NCI-H1694 treated with DMSO at 0.1 percent for 48 hours (cell line): ENCODE results near the gene POU2F1.

Experiments used
- DNase-seq: peaks from one replicate; lab custom pipeline; 2025; lab: John Stamatoyannopoulos, UW

POU2F1 gene

DNA sequence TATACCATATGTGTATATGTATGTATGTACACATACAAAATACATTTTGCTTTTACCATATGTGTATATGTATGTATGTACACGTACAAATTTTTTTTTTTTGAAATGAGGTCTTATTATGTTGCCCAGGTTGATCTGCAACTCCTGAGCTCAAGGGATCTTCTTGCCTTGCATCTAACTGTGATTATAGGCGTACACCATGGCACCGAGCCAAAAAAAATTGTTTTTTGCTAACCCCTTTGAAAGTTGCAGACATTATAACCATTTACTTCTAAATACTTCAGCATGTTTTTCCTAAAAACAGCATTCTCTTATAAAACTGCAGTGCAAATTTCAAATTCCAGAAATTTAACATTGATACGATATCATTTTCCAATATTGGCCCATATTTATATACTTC, 147.0 kb downstream of the POU2F1 start:
- DNase-seq = no peak

DNA sequence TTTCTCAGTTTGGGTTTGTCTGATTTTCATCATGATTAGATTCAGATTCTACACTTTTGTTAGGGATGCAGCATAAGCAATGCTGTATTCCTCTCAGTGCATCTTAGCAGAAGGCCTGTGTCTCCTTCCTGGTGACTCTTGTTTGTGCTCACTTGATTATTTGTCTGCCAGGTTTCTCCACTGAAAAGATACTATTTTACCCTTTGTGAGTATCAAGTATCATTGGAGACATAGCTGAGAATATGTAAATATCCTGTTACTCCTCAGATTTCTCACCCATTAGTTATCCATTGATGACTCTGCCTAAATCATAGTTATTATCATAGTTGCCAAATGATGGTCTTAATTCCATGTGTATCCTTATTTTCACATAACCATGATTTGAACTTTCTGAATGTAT, 148.5 kb downstream of the POU2F1 start:
- DNase-seq = no peak

DNA sequence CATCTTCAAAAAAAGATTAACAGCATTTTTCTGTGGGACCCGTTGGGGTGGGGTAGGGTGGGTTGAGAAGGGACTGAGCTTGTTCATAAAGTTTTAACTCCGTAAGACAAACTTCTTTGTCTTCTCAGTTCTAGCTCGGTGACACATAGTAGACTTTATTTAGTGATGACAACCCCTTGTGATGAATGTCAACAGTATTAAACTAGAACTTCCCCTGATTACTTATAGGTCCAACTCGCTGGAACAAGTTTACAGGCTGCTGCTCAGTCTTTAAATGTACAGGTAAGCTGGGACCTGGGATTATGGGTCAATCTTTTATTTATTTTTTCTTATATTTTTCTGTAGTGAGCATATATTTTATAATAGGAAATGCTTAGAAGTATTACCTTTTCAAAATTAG, 149.2 kb downstream of the POU2F1 start:
- no peak for DNase-seq

DNA sequence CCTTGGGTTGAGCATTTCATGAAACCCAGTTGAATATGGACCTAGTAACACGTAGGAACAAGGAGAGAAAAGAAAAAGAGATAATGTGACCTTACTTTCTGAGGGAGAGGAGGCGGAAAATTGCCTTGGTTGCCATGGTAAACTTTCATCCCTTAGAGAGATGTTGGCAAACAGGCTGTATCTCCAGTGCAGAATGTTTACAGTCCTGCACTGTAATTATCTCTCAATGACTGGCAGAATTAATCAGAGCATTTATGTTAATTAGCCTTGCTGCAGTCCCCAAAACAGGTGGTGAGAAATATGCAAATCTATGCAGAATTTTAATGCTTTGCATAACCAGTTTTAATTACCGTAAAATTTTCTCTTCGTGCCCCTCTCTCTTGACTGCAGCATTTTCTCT, 150.3 kb downstream of the POU2F1 start:
- DNase-seq = no peak

DNA sequence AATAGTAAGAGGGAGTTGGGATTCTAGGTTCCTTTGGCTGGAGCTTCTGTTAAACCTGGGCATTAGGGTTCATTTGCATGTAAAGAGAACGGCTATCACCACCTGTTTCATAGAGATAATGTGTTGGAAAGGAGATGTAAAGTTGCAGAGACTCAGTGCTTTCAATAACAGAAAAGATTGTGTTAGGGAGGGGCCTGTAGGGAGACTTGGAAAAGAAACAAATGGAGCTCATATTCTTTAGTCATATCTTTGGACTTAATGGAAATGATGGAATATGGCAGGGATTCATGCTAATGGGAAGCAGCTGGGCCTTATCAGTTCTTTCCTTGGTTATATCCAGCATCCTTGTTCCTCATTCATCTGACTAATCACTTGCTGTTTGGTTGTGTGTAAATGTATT, 152.7 kb downstream of the POU2F1 start:
- no peak for DNase-seq

DNA sequence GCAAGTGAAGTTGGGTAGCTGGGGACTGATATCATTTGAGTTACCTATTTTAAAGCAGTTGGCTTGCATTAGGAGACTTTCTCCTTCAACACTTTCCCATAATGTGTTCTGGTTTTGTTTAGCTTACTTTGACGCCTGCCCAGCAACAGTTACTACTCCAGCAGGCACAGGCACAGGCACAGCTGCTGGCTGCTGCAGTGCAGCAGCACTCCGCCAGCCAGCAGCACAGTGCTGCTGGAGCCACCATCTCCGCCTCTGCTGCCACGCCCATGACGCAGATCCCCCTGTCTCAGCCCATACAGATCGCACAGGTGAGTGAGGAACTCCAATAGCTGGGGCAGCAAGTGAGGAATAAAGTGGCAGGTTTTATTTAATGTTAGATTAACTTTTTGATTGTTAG, 153.3 kb downstream of the POU2F1 start:
- DNase-seq = no peak

DNA sequence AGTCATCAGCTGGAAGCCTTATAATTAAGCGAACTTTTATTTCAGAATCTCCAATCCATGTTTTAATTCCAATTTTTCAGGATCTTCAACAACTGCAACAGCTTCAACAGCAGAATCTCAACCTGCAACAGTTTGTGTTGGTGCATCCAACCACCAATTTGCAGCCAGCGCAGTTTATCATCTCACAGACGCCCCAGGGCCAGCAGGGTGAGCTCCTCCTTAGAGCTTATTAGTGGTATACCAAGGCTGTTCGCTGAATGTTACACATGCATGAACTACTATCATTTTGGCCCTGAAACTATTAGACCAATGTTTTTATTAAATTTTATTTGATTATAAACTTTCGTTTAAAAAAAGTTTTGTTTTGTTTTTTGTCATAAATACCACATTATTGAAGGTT, 155.3 kb downstream of the POU2F1 start:
- no peak for DNase-seq

DNA sequence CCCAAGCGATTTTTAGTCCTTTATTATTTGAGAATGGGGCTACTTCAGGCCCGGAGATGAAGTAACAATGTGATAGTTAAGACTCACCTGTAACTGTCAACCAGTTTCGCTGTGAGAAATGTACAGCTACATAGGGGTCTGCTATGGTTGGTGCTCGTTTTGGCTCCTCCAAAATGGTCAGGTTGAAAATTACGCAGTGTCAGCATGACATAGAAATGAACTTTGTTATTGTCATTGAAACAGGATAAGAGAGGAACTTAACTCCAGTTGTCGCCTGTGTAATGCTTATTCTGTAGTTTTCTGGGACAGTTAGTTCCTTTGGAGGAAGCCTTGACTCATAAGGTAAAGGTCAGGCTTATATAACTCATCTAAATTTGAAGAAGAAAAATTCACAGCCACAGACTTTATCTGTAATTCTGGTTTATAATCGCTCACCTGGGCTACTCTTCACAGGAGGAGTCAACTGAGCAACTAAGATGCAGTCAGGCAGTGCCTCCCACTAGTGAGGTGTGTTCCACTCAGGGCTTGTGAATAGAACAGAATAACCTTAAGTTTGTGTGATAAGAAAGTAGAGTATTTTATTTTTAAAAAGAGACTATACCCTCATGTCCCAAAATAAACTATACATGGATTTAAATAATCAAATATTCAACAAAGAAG, 166.7 kb downstream of the POU2F1 start:
- no peak for DNase-seq

DNA sequence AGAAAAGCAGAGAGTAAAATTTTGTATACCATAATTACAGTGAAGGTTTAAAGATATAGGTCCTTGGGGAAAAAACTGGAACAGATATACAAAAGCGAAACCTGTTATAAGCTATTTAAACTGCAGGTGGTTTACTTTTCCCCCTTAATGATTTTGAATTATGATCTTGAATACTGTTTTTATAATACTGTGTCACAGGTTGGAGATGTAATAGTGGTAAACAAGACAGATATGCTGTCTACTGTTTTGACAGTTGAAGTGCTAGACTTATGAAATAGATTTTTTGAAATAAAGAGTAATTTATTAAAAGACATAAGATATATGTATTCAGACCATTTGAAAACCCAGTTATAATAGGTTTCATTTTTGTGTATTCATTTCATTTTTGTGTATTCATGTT, 168.3 kb downstream of the POU2F1 start:
- DNase-seq = no peak

DNA sequence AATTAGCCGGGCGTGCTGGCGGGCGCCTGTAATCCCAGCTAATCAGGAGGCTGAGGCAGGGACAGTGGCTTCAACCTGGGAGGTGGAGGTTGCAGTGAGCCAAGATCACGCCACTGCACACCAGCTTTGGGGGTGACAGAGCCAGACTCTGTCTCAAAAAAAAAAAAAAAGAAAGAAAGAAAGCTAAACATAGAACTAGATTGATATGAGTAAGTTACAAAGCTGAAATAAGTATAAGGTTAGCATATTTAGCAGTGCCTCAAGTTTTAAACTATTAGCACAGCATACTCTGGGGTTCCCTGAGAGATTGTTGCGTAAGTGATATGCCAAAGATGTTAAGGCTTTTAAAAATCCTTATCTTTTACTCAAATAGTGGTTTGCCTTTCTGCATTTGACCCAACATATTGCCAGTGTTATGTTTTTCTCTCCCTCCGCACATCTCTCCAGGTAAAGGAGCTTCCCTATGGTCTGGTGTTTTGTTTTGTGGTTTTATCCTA, 171.6 kb downstream of the POU2F1 start:
- DNase-seq = no peak

DNA sequence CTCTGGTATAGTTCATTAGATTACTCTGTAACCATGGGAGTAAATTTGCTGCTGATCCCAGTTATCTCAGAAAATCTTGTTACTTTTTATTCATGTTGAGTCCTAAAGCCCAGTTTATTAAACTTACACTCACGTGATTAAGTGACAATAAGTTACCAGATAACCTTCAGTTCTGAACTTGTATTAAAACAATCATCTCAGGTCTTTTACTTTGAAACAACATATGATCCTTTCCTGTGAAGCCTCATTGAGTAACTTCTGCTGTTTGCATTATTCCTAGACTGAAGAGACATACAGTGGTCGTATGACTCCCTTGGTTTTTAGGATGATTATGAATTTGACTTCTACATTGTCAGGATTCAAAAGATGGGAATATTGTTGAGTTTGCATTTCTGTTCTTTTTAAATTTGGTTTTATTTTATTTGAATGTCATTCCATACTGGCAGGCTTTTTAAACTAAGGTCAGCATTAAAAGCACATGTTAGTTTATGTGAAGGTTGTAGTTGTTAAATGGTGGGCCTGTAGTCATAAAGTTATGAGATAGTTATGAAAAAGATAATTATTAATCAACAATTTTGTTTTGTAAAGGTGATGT, 179.8 kb downstream of the POU2F1 start:
- no peak for DNase-seq

DNA sequence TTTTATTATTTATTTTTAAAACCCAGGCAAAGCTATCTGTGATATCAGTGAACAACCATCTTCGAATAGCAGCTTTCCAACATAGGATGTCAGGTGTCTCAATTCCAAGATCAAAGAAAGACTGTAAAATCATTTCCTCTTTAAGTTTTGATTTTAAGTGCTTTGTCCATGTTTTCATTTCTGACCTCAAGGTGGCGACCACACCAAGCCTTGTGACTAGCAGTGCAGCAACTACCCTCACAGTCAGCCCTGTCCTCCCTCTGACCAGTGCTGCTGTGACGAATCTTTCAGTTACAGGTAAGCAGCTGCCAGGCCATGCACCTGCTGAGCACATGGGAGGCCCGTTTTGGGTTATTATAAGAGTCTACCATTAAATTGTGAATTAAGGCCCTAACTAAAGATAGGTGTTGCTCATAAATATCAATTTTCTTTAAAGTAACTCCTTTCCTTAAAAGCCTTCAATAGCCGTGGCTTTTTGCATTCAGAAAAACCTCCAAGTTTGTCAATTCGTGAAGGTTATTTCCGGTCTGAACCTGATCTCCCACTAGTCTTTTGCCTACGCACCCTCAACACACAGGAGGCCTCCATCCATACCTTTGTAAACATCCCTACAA, 180.7 kb downstream of the POU2F1 start:
- peak; percentile 19 for DNase-seq

DNA sequence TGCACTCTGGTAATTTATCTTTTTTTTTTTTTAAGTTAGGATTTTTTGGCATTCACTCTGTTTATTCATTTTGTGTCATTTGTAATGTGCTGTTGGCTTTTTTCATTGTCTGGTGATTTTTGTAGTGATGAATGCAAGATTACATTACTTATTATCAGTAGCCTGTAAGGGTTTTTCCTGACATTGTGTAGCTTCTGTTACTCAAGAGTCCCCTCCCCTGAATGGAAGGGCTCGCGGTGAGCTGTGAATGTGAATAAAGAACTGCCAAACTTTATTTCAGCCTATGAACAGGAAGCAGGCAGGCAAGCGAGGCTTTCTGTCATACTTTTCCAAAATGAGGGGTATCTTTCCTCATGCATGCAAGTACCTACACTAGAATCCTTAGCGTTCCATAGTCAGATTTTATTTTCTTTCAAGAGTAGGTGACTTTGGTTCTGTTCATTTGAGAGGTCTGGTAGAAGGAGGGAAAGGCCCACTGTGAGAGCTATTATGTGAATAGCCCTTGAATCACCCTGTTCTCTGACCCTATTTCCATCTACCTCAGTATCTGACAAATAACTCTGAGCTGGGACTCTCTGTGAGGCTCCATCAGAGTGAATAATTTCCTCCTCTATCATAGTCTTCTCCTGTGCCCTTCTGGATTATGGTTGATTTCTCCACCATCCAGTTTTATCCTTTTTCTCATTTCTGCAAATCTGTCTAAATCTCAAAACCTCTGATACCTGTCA, 183.6 kb downstream of the POU2F1 start:
- DNase-seq = no peak

DNA sequence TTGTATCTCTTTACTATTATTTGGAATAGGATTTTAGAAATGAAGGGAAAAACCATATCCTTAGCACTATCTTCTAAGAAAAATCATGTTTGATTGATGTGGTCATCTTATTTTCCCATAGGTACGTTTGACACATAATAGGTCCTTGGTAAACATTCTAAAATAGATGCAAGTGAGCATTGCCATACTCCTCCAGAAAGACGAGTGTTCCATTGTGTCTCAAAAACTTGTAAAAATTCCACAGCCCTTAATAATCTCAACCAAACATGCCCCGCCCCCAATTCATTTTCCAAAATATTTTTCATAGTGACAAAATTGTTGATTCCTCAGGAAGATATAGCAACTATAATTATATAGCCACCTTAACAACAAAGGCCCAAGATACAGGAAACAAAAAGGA, 184.2 kb downstream of the POU2F1 start:
- DNase-seq = no peak

DNA sequence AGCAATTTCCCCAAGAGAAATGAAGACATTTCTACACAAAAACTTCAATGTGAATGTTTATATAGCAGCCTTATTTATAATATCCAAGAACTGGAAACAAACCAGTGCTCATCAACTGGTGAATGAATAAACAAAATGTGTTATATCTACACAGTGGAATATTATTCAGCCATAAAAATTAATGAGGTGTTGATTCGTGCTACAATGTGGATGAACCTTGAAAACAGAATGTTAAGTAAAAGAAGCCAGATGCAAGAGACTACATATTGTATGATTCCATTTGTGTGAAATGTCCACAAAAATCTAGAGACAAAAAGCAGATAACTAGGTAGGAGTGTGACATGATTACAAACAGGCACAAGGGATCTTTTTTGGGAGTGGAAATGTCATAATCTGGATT, 187.7 kb downstream of the POU2F1 start:
- no peak for DNase-seq

DNA sequence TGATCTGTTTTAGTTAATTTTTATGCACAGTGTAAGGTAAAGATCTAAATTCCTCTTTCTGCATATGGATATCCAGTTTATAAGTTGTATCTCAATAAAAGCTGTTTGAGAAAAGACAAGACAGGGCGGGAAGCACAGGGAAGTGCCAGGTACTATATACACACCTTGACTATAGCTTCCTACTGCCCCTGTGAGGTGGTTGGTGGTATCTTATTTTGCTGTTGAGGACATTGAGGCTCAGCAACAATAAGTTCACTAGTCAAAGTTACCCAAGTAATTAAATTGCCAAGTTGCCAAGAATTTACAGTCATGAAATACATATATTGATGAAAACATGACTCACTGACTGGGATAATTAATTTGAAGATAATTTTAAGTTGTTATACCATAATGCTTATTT, 188.5 kb downstream of the POU2F1 start:
- DNase-seq = no peak

DNA sequence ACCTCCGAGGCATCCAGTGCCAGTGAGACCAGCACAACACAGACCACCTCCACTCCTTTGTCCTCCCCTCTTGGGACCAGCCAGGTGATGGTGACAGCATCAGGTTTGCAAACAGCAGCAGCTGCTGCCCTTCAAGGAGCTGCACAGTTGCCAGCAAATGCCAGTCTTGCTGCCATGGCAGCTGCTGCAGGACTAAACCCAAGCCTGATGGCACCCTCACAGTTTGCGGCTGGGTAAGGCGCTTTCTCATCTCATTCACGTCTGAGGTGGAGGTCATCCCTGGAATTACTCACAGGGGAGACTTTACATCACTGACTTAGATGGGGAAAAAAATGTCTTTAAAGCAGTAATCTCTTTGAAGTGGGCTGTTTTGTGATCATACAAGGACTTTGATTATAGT, 191.4 kb downstream of the POU2F1 start:
- no peak for DNase-seq

DNA sequence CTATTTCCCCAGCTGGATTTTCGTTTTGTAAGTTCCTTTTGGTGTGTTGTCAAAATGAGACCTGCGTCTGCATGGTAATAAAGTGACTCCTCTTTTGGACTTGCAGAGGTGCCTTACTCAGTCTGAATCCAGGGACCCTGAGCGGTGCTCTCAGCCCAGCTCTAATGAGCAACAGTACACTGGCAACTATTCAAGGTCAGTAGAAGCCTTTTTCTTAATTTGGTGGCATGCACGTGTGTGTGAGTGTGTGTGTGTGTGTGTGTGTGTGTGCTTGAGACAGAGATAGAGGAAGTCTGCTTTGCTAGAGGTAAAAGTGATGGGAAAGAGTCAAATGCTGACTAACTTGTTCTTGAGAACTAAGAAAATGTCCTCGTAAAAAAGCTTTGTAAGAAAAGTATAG, 192.2 kb downstream of the POU2F1 start:
- no peak for DNase-seq

DNA sequence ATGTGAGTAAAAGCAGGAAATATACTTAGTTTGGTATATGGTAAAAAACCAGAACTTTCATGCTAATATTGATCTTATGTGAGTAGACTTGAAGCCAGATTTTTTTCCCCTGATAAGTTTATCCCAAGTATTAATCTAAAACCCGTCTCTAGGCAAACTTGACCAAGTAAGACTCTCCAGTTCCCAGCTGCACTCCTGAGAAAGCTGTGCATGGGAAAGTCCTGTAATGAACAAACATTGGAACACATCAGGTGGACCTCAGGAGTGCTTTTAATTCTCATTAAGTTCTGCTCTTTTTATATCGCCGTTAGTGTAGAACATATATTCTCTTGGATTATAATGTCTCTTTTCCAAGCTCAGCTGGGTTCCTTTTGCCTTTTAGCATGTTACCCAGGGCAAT, 192.6 kb downstream of the POU2F1 start:
- DNase-seq = no peak

DNA sequence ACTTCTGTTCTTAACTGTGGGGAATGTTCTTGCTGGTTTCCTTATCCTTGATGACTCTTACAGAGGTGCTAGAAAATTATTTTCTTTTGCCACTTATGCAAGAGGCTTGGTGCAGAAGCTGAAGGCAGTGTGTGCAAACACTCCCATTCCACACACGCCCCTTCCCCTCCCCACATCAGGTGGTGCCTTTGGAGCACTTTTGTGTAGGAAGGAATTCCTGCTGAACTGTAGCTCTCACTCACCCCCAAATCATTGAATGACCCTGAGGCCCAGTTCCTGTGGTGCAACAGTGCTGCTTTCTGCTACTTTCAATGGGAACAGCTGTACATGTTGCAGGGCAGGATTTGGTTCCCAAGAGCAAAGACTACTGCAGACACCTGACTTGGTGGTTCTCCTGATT, 195.8 kb downstream of the POU2F1 start:
- no peak for DNase-seq

DNA sequence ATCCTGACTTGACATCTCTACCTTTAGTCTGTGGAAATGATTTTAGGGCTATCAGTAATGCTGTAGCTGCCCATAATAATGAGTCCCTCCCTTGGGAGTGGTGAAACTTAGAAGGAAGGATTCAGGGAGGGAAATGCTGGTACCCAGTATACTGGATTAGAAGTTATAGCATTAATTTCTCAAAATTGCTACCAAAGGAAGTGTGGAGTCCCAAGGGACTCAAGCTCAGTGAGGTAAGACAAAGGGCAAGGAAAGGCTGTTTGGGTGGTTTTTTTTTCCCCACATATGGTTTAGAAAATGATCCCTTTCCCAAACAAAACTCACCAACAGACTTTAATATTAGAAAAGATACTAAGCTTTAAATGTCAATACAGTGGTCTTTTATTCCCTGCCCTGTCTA, 197.7 kb downstream of the POU2F1 start:
- no peak for DNase-seq

DNA sequence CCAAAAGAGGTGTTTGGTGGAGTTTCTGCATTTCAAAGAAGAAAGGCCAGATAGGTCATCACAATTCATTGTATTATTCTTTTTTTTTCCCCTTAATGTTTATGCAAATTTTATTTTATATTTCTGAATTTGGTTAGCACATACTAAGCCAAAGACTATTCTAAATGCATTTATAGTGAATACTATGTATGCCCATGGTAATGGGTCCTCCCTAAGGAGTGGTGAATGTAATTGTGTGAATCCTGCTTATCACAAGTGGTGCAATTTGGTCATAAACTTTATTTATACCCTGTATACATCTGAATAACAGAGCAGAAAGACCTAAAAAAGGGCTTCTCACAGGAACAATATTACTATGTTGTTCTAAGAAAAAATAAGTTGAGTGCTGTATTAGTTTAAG, 198.6 kb downstream of the POU2F1 start:
- no peak for DNase-seq

DNA sequence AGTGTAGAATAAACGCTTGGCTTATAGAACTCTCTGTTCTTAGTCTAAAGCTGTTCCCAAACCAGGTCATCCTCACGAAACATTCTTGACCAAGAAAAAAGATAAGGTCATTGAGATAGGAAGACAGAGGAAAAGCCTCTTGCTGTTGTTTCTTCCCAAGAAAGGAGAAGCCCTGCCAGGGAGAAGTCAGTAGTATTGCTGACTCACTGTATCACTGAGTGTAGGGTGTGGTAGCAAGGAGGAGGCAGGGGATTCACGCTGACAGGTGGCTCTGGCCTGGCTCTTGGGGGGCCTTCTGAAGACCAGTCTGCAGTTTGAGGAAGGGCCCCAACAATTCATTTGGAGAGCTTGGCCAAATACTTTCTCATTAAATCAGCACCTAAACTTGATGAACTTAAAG, 199.8 kb downstream of the POU2F1 start:
- DNase-seq = no peak
